Measurements from ENCODE around the gene NRCAM. TPM values are rescaled to one million over a fixed set of nuclear protein-coding genes. Genes with fewer than 3 reads are reported as not detected.

NRCAM gene
- total and polyA plus RNA-seq, 2 donors (not counting 1 experiment from before 2014, with no cell fraction given), result 0.75 to 4.6 TPM

DNA sequence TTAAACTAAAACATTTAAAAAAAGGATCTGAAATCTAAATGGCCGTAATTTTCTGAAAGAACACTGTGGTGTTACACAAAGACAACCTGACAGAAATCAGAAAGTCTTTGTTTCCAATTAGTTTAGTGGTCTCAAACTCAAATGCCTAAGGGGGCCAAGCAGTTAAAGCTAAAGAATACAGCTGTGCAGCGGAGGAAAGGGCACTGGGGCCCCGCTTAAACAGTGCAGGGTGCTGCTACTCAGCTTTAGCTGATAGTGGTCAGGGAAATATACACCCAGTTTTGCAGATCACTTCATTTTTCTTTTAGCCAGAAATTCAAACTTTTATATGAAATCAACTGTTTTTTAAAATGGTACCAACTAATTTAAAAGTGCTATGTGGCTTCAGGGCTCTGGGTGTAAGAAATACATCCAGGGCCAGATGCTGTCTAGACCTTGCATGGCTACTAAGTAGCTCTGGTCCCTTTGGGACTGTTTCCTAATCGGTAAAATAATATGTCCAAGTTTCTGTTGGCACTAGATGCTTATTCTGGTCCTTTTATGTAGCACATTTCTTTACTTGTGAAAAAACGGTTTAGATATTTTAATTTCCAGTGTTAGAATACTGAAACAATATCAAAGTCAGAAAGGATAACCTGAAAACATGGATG lies 164.3 kb downstream of the NRCAM start:
- no peaks in the 10 kb centered on the region for H3K9me3 Mint-ChIP-seq (ENCODE audit: insufficient read depth)
- POLR2A ChIA-PET, result no interaction called here

DNA sequence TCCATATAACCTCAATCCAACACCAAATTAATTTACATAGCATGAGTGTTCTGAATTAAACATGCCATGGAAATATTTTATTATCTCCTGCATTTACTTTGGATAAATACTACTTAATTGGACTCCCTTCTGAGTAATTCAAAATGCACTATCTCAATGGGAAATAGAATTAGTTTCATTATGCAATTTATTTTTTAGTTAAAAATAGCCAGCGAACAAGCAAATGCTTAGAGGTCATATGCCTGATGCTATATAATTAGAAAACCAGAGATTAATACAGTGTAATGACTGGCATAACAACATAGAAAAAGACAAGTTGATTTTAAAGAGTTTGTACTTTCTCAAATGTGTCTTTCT lies 165.1 kb downstream of the NRCAM start:
- CTCF ChIA-PET, result no interaction called here
- peaks cover 11% of the 10 kb centered on the region for H3K27me3 Mint-ChIP-seq
- no peaks in the 10 kb centered on the region for H3K9me3 ChIP-seq (ENCODE audit: control extremely low read depth in 1 of 3, control insufficient read depth in 2 of 3, insufficient read depth in 1 of 3, low read length in 2 of 3)
- H3K36me3 ChIP-seq (replicated peaks in 1 of 2; ENCODE audit: control extremely low read depth in 1 of 2, control insufficient read depth in 1 of 2, extremely low read depth in 1 of 2, insufficient read depth in 2 of 2, low read length in 1 of 2), result no peaks in the 10 kb centered on the region
- H2AFZ ChIP-seq (ENCODE audit: insufficient read depth, low read depth, low read length, poor library complexity, severe bottlenecking), result no peak overlapping the region
- H3K4me1 ChIP-seq (ENCODE audit: control insufficient read depth in 2 of 2, insufficient read depth in 2 of 2, low read length in 2 of 2), result peaks cover 9 to 10% of the 10 kb centered on the region in 2 donors
- no peak overlapping the region for H3K9ac ChIP-seq (ENCODE audit: low read length)
- no peak overlapping the region for H3K27ac Mint-ChIP-seq
- no CpG with 5 or more reads among the region's 1 CpG for WGBS (ENCODE audit: insufficient coverage)
- ATAC-seq (ENCODE audit: low read depth), result no peak
- H3K4me3 ChIP-seq (ENCODE audit: control extremely low read depth in 1 of 5, extremely low read depth in 1 of 5, insufficient read depth in 1 of 5, low read depth in 2 of 5, low read length in 4 of 5), result no peak overlapping the region
- intact Hi-C loops (cut with micrococcal nuclease), result no loop called here
- TF ChIP-seq CTCF (IDR thresholded peaks at IDR 0.05), result no peak
- no peak for TF ChIP-seq EZH2 (IDR thresholded peaks at IDR 0.05; ENCODE audit: borderline replicate concordance, insufficient read depth, low read depth, low read length, poor library complexity, severe bottlenecking)
- POLR2A ChIA-PET, result no interaction called here
- H3K27me3 ChIP-seq (replicated peaks in 1 of 4; ENCODE audit: control extremely low read depth in 1 of 4, control insufficient read depth in 3 of 4, insufficient read depth in 4 of 4, low read length in 3 of 4), result peaks cover 0 to 8% (median 0%) of the 10 kb centered on the region in 4 experiments
- no peaks in the 10 kb centered on the region for H4K20me1 ChIP-seq (ENCODE audit: control insufficient read depth, insufficient read depth, low read length, poor library complexity, severe bottlenecking)
- H3K4me1 Mint-ChIP-seq, result peaks cover 18% of the 10 kb centered on the region
- no peaks in the 10 kb centered on the region for H3K79me2 ChIP-seq (ENCODE audit: control insufficient read depth, insufficient read depth, low read length)
- no peaks in the 10 kb centered on the region for H3K9me3 Mint-ChIP-seq (ENCODE audit: insufficient read depth)
- no peak overlapping the region for H3K4me3 Mint-ChIP-seq
- no peak overlapping the region for H3K27ac ChIP-seq (ENCODE audit: low read length in 2 of 2)
- no peak overlapping the region for H3K4me2 ChIP-seq (replicated peaks; ENCODE audit: low read depth, low read length, poor library complexity, severe bottlenecking)
- DNase-seq, result no peak

More for the DNA sequence above, 164.3 kb downstream of the NRCAM start:
- H4K20me1 ChIP-seq (ENCODE audit: control insufficient read depth, insufficient read depth, low read length, poor library complexity, severe bottlenecking), result no peaks in the 10 kb centered on the region
- 71% methylated on average over 1 of the region's 5 CpGs for WGBS (ENCODE audit: insufficient coverage)
- H3K9me3 ChIP-seq (ENCODE audit: control extremely low read depth in 1 of 3, control insufficient read depth in 2 of 3, insufficient read depth in 1 of 3, low read length in 2 of 3), result no peaks in the 10 kb centered on the region
- TF ChIP-seq EZH2 (IDR thresholded peaks at IDR 0.05; ENCODE audit: borderline replicate concordance, insufficient read depth, low read depth, low read length, poor library complexity, severe bottlenecking) (no peak), CTCF (IDR thresholded peaks at IDR 0.05) (no peak)
- no peak overlapping the region for H2AFZ ChIP-seq (ENCODE audit: insufficient read depth, low read depth, low read length, poor library complexity, severe bottlenecking)
- H3K27ac ChIP-seq (ENCODE audit: low read length in 2 of 2), result no peak overlapping the region
- H3K27me3 Mint-ChIP-seq, result peaks cover 11% of the 10 kb centered on the region
- no peaks in the 10 kb centered on the region for H3K36me3 ChIP-seq (replicated peaks in 1 of 2; ENCODE audit: control extremely low read depth in 1 of 2, control insufficient read depth in 1 of 2, extremely low read depth in 1 of 2, insufficient read depth in 2 of 2, low read length in 1 of 2)
- H3K4me1 ChIP-seq (ENCODE audit: control insufficient read depth in 2 of 2, insufficient read depth in 2 of 2, low read length in 2 of 2), result peaks cover 9 to 10% of the 10 kb centered on the region in 2 donors
- intact Hi-C loops (cut with micrococcal nuclease), result no loop called here
- H3K27ac Mint-ChIP-seq, result no peak overlapping the region
- no peak for ATAC-seq (ENCODE audit: low read depth)
- peaks cover 0 to 4% (median 0%) of the 10 kb centered on the region in 4 experiments for H3K27me3 ChIP-seq (replicated peaks in 1 of 4; ENCODE audit: control extremely low read depth in 1 of 4, control insufficient read depth in 3 of 4, insufficient read depth in 4 of 4, low read length in 3 of 4)
- CTCF ChIA-PET, result no interaction called here
- H3K9ac ChIP-seq (ENCODE audit: low read length), result no peak overlapping the region
- peaks cover 18% of the 10 kb centered on the region for H3K4me1 Mint-ChIP-seq
- no peak overlapping the region for H3K4me3 Mint-ChIP-seq
- no peak overlapping the region for H3K4me2 ChIP-seq (replicated peaks; ENCODE audit: low read depth, low read length, poor library complexity, severe bottlenecking)
- H3K79me2 ChIP-seq (ENCODE audit: control insufficient read depth, insufficient read depth, low read length), result no peaks in the 10 kb centered on the region
- no peak overlapping the region for H3K4me3 ChIP-seq (ENCODE audit: control extremely low read depth in 1 of 5, extremely low read depth in 1 of 5, insufficient read depth in 1 of 5, low read depth in 2 of 5, low read length in 4 of 5)
- DNase-seq, result no peak

Data from B cell (primary cell).